UCSD-AML1 (cell line): Measurements from ENCODE around the gene PVALB.
A peak's percentile ranks its signal among the peaks of the same experiment; 100 is the strongest.

ENCODE experiments used
- DNase-seq: peaks from one replicate; lab custom pipeline; 2025; ENCODE audit not compliant: unreplicated experiment; lab: John Stamatoyannopoulos, UW

The PVALB gene

GRCh38 chr22:36814801-36815200 is 2.0 kb downstream of the PVALB start:
- no peak for DNase-seq

DNA sequence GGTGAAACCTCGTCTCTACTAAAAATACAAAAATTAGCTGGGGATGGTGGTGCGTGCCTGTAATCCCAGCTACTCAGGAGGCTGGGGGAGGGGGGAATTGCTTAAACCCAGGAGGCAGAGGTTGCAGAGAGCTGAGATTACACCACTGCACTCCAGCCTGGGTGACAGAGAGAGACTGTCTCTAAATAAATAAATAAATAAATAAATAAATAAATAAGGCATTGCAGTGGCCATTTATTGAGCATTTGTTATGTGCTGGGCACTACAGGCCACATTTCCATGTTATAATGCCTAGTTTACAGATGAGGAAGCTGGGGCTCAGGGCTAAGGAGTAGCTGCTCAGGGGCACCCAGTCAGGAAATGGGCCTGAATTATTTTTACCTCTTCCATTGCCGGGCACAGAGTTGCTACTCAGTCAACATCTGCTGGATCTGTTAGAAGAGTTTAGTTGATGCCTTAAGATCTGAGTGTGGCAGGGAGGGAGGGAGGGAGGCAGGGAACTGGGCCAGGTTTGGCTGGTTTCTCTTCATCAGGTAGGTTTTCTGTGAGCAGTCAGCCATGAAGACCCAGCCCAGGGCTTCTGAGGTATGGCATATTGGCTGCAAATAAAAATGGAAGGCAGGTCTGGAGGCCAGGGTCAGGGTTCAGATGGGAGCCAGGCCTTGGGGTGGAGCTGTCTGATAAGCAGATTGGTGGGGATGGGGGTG is 5.6 kb downstream of the PVALB start:
- DNase-seq: no peak

DNA sequence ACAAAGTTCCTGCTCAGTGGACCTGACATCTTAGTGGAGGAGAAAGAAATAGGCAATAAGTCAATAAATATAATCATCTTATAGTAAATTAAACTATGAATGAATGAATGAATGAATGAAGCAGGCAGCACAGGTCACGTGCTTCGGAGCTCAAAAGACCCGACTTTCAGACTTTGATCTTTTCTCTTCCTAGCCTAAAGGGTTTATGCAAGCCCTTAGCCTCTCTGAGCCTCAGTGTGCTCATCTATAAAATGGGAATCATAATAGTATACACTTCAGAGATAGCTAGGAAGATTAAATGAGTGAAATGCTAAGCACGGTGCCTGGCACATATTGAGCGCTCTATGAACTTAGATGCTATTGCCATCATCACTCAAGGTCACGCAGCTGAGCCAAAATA is 7.5 kb downstream of the PVALB start:
- no peak for DNase-seq

DNA sequence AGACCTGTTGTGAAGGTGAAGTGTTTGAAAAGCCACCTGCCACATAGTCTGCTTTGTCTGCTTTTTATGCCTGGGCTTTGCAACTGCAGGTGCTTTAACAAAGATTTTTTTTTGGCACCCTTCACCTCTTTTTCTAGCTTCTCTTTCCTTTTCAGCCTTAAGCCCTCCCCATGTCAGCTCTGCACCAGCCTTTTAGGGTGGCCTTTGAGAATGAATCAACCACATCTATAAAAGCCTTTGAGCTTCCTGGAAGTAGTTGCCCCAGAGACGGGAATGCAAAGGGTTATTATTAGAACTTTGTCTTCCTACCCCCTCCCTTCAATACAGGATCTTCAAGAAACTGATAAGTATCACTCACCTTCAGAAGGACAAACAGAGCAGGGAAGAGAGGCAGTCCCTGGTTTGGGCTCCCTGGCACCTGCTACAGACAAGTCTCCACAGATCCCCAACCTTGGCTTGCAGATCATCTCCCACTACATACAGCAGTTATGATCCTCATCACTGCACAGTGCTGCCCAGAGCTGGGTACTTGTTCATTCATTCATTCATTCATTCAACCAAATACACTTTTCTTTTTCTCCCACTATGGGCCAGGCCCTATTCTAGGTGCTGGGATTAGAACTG is 8.0 kb downstream of the PVALB start:
- no peak for DNase-seq

- DNase-seq: no peak
Measured at GRCh38 chr22:36807627-36808026, 9.2 kb downstream of the PVALB start.

DNA sequence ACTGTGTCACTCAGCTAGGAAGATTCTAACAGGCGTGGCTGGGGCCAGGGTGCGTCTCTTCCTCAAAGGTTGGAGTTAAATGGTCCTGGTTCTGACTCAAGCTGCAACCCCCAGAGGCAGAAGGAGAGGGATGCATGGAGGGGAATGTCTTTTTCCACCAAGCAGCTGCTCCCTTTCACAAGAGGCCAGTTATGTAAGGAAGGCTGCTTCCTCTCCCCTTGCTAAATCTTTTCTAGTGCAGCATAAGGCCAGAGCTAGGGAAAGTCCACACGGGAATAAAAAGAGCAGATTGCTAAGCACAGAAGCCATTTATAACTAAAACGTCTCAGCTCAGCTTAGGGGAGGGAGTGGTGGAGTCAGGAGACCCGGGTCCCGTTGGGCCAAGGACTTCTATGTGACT is 10.0 kb downstream of the PVALB start:
- no peak for DNase-seq

DNA sequence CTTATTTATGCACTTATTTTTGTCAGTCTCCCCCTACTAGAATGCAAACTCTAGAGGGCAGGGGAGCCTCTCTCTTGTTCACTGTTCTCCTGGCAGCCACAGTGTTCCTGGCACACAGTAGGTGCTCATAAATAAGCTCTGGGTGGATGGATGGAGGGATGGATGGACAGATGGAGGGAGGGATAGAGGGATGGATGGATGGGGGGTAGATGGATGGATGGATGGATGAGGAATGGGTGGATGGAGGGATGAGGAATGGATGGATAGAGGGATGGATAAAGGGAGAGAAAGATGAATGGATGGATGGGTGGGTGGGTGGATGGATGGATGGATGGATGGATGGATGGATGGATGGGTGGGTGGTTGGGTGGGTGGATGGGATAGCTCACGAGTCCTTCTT is 13.5 kb downstream of the PVALB start:
- DNase-seq: no peak

DNA sequence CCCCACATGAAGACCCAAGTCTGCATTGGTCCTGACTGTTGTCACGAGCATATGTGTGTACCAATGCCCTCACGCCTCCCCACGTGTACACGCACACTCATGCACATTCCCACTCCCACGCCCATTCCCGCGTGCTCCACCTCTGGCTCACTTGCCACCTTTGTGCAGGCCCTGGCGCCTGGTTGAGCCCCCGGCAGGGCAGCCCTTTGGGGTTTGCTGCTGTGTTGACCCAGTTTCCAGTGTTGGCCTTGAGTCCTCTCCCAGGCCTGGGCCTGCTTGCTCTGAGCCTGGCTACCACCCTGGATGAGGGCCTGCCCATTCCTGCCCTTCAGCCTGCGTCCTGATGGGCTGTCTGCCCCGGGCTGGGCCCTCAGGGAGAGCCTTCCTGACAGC is 18.2 kb downstream of the PVALB start:
- no peak for DNase-seq

GRCh38 chr22:36797911-36798673 is 18.7 kb downstream of the PVALB start:
- DNase-seq: no peak

GRCh38 chr22:36797374-36797773 is 19.5 kb downstream of the PVALB start:
- no peak for DNase-seq

DNA sequence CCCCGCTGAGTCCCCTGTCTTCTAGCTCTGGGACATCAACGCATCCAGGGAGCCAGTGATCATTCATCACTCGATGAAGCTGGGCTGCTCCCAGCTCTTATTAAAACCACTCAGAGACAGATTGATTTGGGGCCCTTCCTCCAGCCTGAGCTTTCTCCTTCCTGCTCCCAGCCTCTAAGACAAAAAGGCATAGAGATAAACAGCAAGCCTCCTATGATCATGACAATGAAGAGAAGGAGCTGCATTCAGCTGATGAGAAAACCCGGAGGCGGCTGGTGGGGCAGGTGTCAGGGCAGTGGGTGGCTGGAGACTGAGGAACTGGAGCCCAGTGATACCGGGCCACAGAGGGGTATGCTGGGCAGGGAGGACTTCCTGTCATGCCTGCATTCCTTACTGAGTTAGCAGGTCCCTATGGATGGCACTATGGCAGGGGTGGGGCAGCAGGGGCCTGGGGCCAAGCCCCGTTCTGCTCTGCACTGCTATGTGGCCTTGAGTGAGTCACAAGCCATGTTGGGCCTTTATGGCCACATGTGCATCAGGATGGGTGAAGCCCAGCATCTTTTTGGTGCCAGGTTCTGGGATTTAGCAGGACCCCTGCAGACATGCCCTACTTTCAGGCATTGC is 20.2 kb downstream of the PVALB start:
- no peak for DNase-seq

DNA sequence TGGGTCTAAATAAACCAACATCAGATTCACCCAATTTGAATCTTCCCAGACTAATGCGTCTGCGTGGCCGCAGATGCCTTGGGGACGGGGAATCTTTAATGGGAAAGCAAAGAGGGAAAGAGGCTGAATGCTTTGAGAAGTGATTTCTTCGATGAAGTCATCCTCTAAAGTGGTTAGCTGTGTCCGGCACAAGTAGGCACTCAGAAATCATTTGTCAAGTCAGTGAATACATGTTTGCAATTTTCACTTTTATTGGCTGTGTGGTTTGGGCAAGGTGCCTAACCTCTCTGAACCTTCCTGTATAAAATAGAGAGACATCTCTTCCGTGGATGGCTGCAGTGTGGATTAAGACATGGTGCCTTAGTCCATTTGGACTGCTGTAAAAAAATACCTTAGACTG is 21.2 kb downstream of the PVALB start:
- no peak for DNase-seq

GRCh38 chr22:36790648-36791047 is 26.2 kb downstream of the PVALB start:
- DNase-seq: peak; percentile 41

- no peak for DNase-seq
Measured at GRCh38 chr22:36787204-36787988, 29.4 kb downstream of the PVALB start.

- DNase-seq: no peak
Measured at GRCh38 chr22:36783743-36784142, 33.1 kb downstream of the PVALB start.

DNA sequence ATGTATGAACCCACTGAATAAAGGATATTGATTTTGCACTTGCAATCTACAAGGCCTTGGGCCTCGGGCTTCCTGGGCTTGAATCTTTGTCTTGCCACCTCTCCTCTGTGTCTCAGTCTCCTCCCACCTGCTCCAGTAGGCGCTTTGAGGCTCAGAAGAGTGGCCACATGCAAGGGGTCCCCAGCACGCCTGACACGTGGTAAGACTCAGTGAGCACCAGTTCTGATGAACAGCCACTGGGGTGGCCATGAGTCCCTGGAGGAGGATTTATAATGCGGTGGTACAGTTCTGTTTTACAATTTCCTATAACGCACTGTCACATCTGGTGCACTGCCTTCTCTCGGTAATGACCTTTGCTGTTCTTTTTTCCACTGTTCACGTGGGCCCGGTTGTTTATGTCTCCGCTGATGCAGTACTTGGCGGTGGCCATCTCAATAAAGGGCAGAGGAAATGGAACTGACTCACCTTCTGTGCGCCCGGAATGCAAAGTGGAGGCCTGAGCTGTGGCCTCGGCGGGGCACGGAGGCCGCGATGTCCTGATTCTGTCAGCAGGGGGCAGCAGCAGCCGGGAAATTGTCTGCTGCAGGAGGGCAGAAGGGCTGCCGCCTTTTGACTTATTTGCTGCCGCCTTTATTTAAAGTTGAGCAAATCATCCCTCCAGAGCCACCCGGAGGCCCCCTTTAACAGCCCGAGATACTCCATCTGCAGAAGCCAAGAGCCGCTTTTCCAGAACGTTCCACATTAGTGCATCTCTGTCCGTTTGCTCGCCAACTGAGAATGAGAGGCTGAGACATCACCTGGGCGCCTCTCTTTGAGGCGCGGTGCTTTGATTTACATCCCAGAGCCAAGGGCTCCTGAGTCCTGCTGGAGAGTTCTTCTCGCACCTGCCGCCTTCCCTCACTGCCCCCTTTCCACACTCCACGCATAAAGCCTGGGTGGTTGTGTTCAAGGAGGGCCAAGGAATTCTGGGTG is 34.9 kb downstream of the PVALB start:
- peak; percentile 86 for DNase-seq

DNA sequence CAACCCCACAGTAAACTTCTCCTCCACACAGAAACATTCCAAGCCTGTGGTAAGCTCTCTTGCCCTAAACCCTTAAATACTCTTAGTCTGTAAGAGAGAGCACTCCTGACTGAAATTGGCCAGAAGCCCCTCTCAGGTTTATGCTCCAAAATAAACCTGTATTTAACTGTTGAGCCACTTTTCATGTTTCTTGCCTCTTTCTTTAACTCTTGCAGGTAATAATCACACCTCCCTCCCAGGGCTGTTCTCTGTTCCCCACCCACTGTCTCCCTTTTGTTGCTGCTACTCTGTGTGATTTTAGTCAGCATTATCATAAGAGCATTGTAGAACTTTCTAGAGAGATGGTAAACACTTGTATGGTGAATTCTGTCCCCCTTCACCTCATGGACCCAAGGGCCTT is 38.8 kb downstream of the PVALB start:
- no peak for DNase-seq

DNA sequence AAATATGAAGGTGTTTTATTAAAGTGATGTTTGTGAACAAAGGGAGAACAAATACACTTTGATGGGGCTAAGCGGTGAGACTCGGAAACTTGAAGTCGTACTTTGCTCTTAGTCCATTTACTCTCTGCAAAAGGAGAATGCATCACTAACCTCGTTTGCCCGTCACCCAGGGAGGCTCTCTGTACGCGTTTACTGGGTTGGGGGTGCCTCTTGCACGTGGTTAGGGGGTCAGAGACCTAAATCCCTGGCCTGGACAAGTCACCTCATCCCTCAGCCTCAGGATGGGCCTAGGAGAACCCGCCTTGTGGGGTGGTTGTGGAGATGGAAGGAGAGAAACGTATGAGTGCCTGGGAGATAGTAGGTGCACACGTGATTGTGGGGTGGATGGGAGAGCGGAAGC is 40.1 kb downstream of the PVALB start:
- DNase-seq: no peak

DNA sequence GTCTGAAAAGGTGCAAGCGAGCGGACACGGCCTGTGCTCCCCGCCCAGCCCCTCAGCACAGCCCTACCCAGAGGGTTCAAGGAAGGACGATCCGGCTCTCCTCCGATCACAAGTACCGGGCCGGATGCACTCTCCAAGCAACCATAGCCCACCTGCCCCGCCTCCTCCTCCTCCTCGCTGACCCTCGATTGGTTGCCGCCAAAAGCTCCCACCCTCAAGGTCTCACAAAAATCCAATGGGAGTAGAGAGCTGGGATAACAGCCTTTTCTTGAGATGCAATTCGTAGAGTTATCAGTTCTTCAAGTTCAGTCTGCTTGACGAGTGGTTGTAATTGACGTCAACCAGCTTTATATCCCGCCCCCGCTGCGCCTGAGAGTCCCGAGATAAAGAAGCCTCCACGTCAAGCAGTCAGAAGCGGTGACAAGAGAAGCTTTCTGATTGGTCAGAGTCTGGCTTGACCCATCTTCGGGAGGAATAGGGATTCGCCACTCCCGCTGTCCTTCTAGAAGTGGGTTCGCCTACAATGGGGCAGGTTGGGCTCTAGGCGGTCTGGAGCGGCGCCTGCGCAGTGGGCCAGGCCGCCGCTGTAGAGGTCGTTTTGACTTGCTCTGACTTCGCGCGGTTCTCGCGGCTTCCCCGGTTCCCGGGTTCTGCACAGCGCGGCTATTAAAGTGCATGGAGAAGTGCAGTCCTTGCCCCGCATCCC is 40.7 kb downstream of the PVALB start, which contains the start of gene IFT27:
TSS of gene IFT27 (minus strand) at position 156 of the 706 bp plus-strand sequence. CDS start 412 bp downstream, outside the sequence.
- DNase-seq: peak; percentile 96
